ENCODE measurements around the gene GNGT2. TPM values are rescaled to one million over a fixed set of nuclear protein-coding genes. Genes with fewer than 3 reads are reported as not detected.

The GNGT2 gene
- total and polyA plus RNA-seq, 2 of the 4 experiments (the other 2 are of a cell fraction) = 0.18 to 0.79 TPM

GRCh38 chr17:49162866-49163265, 47.5 kb downstream of the GNGT2 start:
- Histone ChIP-seq H2AK9ac (replicated peaks; ENCODE audit: low read depth, low read length, poor library complexity) (no peak overlapping the region), H3K4ac (ENCODE audit: low read depth, low read length) (no peak overlapping the region), H2BK5ac (ENCODE audit: low read depth, low read length, poor library complexity, severe bottlenecking) (no peak overlapping the region), H3K18ac (ENCODE audit: low read depth, low read length) (no peak overlapping the region), H2BK120ac (ENCODE audit: low read depth, low read length) (no peak overlapping the region), H3K56ac (ENCODE audit: extremely low read depth, insufficient read depth, low read length) (no peak overlapping the region), H3K36me3 (ENCODE audit: control insufficient read depth, insufficient read depth, low read length) (no peaks in the 10 kb centered on the region), H3K4me1 (ENCODE audit: control insufficient read depth, insufficient read depth, low read length) (peaks cover 2% of the 10 kb centered on the region; the same call in 1 of the 2 replicates), H3K4me3 (ENCODE audit: insufficient read depth, low read depth, low read length) (no peak overlapping the region), H4K20me1 (ENCODE audit: insufficient read depth, low read length) (no peaks in the 10 kb centered on the region), H3K14ac (replicated peaks; ENCODE audit: low read depth, low read length) (no peak overlapping the region), H3K9me1 (ENCODE audit: insufficient read depth, low read length) (no peaks in the 10 kb centered on the region), H3K9ac (ENCODE audit: low read depth, low read length) (no peak overlapping the region), H4K8ac (ENCODE audit: low read depth in 2 of 2, low read length in 2 of 2) (no peak overlapping the region), H2AFZ (replicated peaks; ENCODE audit: low read length, poor library complexity) (no peak overlapping the region), H3K27ac (ENCODE audit: insufficient read depth, low read length) (no peak overlapping the region), H2BK15ac (ENCODE audit: low read depth, low read length) (no peak overlapping the region), H4K5ac (ENCODE audit: low read depth, low read length) (no peak overlapping the region), H3K23ac (ENCODE audit: low read depth, low read length) (no peak overlapping the region), H2AK5ac (ENCODE audit: low read depth, low read length) (no peak overlapping the region), H3K9me3 (ENCODE audit: control insufficient read depth, insufficient read depth, low read length) (no peaks in the 10 kb centered on the region), H2BK20ac (ENCODE audit: low read depth, low read length) (no peak overlapping the region), H3K27me3 (ENCODE audit: control insufficient read depth, insufficient read depth, low read length) (peaks cover 46% of the 10 kb centered on the region), H3K79me1 (ENCODE audit: low read depth in 1 of 2, low read length in 2 of 2) (no peaks in the 10 kb centered on the region), H3K4me2 (ENCODE audit: low read depth, low read length) (no peak overlapping the region), H4K91ac (ENCODE audit: insufficient read depth, low read depth, low read length) (no peak overlapping the region)
- CTCF ChIA-PET = no interaction called here
- intact Hi-C loops (cut with micrococcal nuclease) = no loop called here
- POLR2A ChIA-PET (ENCODE audit: unreplicated experiment) = no interaction called here
- ATAC-seq (ENCODE audit: low read depth) = no peak
- dilution Hi-C loops (cut with HindIII; ENCODE audit: low sequenced_read_pairs, unreplicated experiment) = no loop called here
- no peak for DNase-seq
- 54% methylated on average over 2 of the region's 4 CpGs; no CpG with 5 or more reads in 1 of the 2 experiments for WGBS, 2 experiments (ENCODE audit: extremely low coverage in 2 of 2, insufficient read length in 1 of 2)
- BruUV-seq (replicated peaks) = no TSS peak
- in situ Hi-C loops (cut with MboI; ENCODE audit: low sequenced_read_pairs) = no loop called here
- TF ChIP-seq POLR2A (IDR thresholded peaks at IDR 0.05; ENCODE audit: low read depth, low read length) (no peak), RCOR1 (IDR thresholded peaks at IDR 0.05; ENCODE audit: insufficient replicate concordance, low read length) (no peak), SMC3 (IDR thresholded peaks at IDR 0.05; ENCODE audit: low read depth, low read length) (no peak), MAZ (IDR thresholded peaks at IDR 0.05; ENCODE audit: borderline replicate concordance, low read depth, low read length) (no peak), CEBPB (IDR thresholded peaks at IDR 0.05; ENCODE audit: low read depth, low read length) (no peak), CTCF (conservative IDR thresholded peaks at IDR 0.05; ENCODE audit: low read depth, low read length) (no peak), USF2 (IDR thresholded peaks at IDR 0.05; ENCODE audit: low read depth, low read length) (no peak), RFX5 (IDR thresholded peaks at IDR 0.05; ENCODE audit: low read depth, low read length) (no peak), FOS (IDR thresholded peaks at IDR 0.05; ENCODE audit: low read depth, low read length) (no peak), RAD21 (IDR thresholded peaks at IDR 0.05; ENCODE audit: low read length) (no peak), MAFK (IDR thresholded peaks at IDR 0.05; ENCODE audit: low read depth, low read length) (no peak), NFE2L2 (IDR thresholded peaks at IDR 0.05; ENCODE audit: low read depth, low read length) (no peak), MXI1 (IDR thresholded peaks at IDR 0.05; ENCODE audit: borderline replicate concordance, low read depth, low read length) (no peak), BHLHE40 (IDR thresholded peaks at IDR 0.05; ENCODE audit: low read depth, low read length) (no peak), ELK1 (IDR thresholded peaks at IDR 0.05; ENCODE audit: borderline replicate concordance, low read depth, low read length) (no peak), CHD1 (IDR thresholded peaks at IDR 0.05; ENCODE audit: low read depth, low read length) (no peak)

Data from IMR-90 (cell line).